ENCODE measurements around the gene ZMYND8. TPM values are rescaled to one million over a fixed set of nuclear protein-coding genes. Genes with fewer than 3 reads are reported as not detected.

ZMYND8 gene
- total RNA-seq, 2 donors from 2014 or later: 18.9 to 19.1 TPM

- Histone ChIP-seq H3K4me3 (no peak overlapping the region), H3K27ac (peak overlapping the region in 3 of 4 donors; percentile 41 to 77 (median 53)), H3K27me3 (no peaks in the 10 kb centered on the region), H3K4me1 (peaks cover 9% of the 10 kb centered on the region), H3K36me3 (replicated peaks in 1 of 2; ENCODE audit: insufficient read depth in 1 of 2, low read depth in 2 of 2) (no peaks in the 10 kb centered on the region), H3K9me3 (no peaks in the 10 kb centered on the region)
- intact Hi-C loops (cut with DNase I): no loop called here
- 86 to 89% methylated on average over 12 of the region's 12 CpGs for WGBS, 2 donors
- TF ChIP-seq CTCF (IDR thresholded peaks at IDR 0.05): no peak
- TF ChIP-seq POLR2A (IDR thresholded peaks at IDR 0.05): no peak
- DNase-seq (no peak), ATAC-seq (no peak)
These were observed 21.0 kb downstream of the ZMYND8 start for GRCh38 chr20:47335251-47336128.

GRCh38 chr20:47334022-47334551 is 22.4 kb downstream of the ZMYND8 start:
- ATAC-seq (peak; percentile 62), DNase-seq (peak in 1 of 4 donors; percentile 51)
- Histone ChIP-seq H3K27me3 (no peaks in the 10 kb centered on the region), H3K4me1 (peaks cover 17% of the 10 kb centered on the region), H3K36me3 (replicated peaks in 1 of 2; ENCODE audit: insufficient read depth in 1 of 2, low read depth in 2 of 2) (no peaks in the 10 kb centered on the region), H3K4me3 (no peak overlapping the region), H3K9me3 (no peaks in the 10 kb centered on the region), H3K27ac (peak overlapping the region; percentile 53 to 77 (median 61))
- WGBS, 2 donors: 44 to 49% methylated on average over 6 of the region's 6 CpGs
- intact Hi-C loops (cut with DNase I): no loop called here
- TF ChIP-seq CTCF (IDR thresholded peaks at IDR 0.05) (no peak), POLR2A (IDR thresholded peaks at IDR 0.05) (no peak)

- intact Hi-C loops (cut with DNase I): no loop called here
- ATAC-seq (no peak), DNase-seq (no peak)
- Histone ChIP-seq H3K27me3 (no peaks in the 10 kb centered on the region), H3K4me1 (peaks cover 32% of the 10 kb centered on the region), H3K4me3 (no peak overlapping the region), H3K36me3 (replicated peaks in 1 of 2; ENCODE audit: insufficient read depth in 1 of 2, low read depth in 2 of 2) (no peaks in the 10 kb centered on the region), H3K9me3 (no peaks in the 10 kb centered on the region), H3K27ac (peak overlapping the region in 1 of 4 donors; percentile 77)
- TF ChIP-seq POLR2A (IDR thresholded peaks at IDR 0.05) (no peak), CTCF (IDR thresholded peaks at IDR 0.05) (no peak)
- WGBS, 2 donors: 84 to 88% methylated on average over 8 of the region's 8 CpGs
These were observed 23.9 kb downstream of the ZMYND8 start for GRCh38 chr20:47332381-47333206.

- no peaks in the 10 kb centered on the region for H3K9me3 ChIP-seq
- TF ChIP-seq POLR2A (IDR thresholded peaks at IDR 0.05) (no peak), CTCF (IDR thresholded peaks at IDR 0.05) (no peak)
- H3K27me3 ChIP-seq: no peaks in the 10 kb centered on the region
- 75 to 87% methylated on average over 10 of the region's 10 CpGs for WGBS, 2 donors
- H3K4me3 ChIP-seq: no peak overlapping the region
- intact Hi-C loops (cut with DNase I): no loop called here
- peak overlapping the region in 2 of 4 donors; percentile 7 to 20 for H3K27ac ChIP-seq
- no peaks in the 10 kb centered on the region for H3K36me3 ChIP-seq (replicated peaks in 1 of 2; ENCODE audit: insufficient read depth in 1 of 2, low read depth in 2 of 2)
- H3K4me1 ChIP-seq: peaks cover 37% of the 10 kb centered on the region
- ATAC-seq (no peak), DNase-seq (no peak)
These were observed 25.4 kb downstream of the ZMYND8 start for GRCh38 chr20:47330933-47331708.
